Glomerular visceral epithelial cell (primary cell): ENCODE results near the gene NR3C1.
"Not testable (repeated sequence)": the region's sequence is repeated elsewhere in the genome, so short reads cannot be mapped to it uniquely, and the experiment has no call there.

ENCODE experiments used
- DNase-seq: peaks from one replicate; pipeline ENCODE4 v3.0.0-alpha.2; 2016; ENCODE audit errors: extremely low spot score

Gene NR3C1

GRCh38 chr5:143337946-143338345 is 65.5 kb downstream of the NR3C1 start:
- no peak for DNase-seq

- DNase-seq = no peak
Observed at GRCh38 chr5:143336485-143336884, 67.0 kb downstream of the NR3C1 start.

GRCh38 chr5:143334903-143335302 is 68.6 kb downstream of the NR3C1 start:
- no peak for DNase-seq

- DNase-seq = not testable (repeated sequence)
Observed at GRCh38 chr5:143334380-143334779, 69.1 kb downstream of the NR3C1 start.

- no peak for DNase-seq
Observed at GRCh38 chr5:143331956-143332355, 71.5 kb downstream of the NR3C1 start.

- no peak for DNase-seq
Observed at GRCh38 chr5:143329843-143330242, 73.6 kb downstream of the NR3C1 start.

GRCh38 chr5:143328589-143329220 is 74.8 kb downstream of the NR3C1 start:
- DNase-seq = no peak

- DNase-seq = not testable (repeated sequence)
Observed at GRCh38 chr5:143325086-143325485, 78.4 kb downstream of the NR3C1 start.

- peak; percentile 31 for DNase-seq
Observed at GRCh38 chr5:143322931-143323630, 80.4 kb downstream of the NR3C1 start.

GRCh38 chr5:143322176-143322575 is 81.3 kb downstream of the NR3C1 start:
- no peak for DNase-seq

- no peak for DNase-seq
Observed at GRCh38 chr5:143319437-143320227, 83.9 kb downstream of the NR3C1 start.

- no peak for DNase-seq
Observed at GRCh38 chr5:143318833-143319232, 84.7 kb downstream of the NR3C1 start.

GRCh38 chr5:143318270-143318669 is 85.2 kb downstream of the NR3C1 start:
- no peak for DNase-seq

GRCh38 chr5:143316844-143317631 is 86.4 kb downstream of the NR3C1 start:
- no peak for DNase-seq

GRCh38 chr5:143316337-143316736 is 87.1 kb downstream of the NR3C1 start:
- no peak for DNase-seq

GRCh38 chr5:143315929-143316328 is 87.6 kb downstream of the NR3C1 start:
- no peak for DNase-seq

- no peak for DNase-seq
Observed at GRCh38 chr5:143315214-143315613, 88.3 kb downstream of the NR3C1 start.

GRCh38 chr5:143314659-143315058 is 88.8 kb downstream of the NR3C1 start:
- DNase-seq = peak; percentile 65

- no peak for DNase-seq
Observed at GRCh38 chr5:143314099-143314498, 89.4 kb downstream of the NR3C1 start.

GRCh38 chr5:143313298-143313852 is 90.1 kb downstream of the NR3C1 start:
- no peak for DNase-seq

GRCh38 chr5:143312822-143313221 is 90.7 kb downstream of the NR3C1 start:
- no peak for DNase-seq

- DNase-seq = no peak
Observed at GRCh38 chr5:143311955-143312354, 91.5 kb downstream of the NR3C1 start.
